Glutamatergic neuron (in vitro differentiated cells): Measurements from ENCODE around the gene DCDC2C. TPM values are rescaled to one million over a fixed set of nuclear protein-coding genes. Genes with fewer than 3 reads are reported as not detected.

Source experiments
- DNase-seq: peaks from one replicate; pipeline ENCODE4 v3.0.0; 2022
- H3K27ac Mint-ChIP-seq: one replicate; pipeline ENCODE4 v1.8.0; 2020; ENCODE audit warnings: mild to moderate bottlenecking, mixed read lengths, inconsistent platforms; ENCODE audit not compliant: unreplicated experiment
- H3K27me3 Mint-ChIP-seq: one replicate; pipeline ENCODE4 v1.8.0; 2020; ENCODE audit warnings: mild to moderate bottlenecking, moderate library complexity, mixed read lengths, inconsistent platforms; ENCODE audit not compliant: unreplicated experiment
- H3K36me3 Mint-ChIP-seq: one replicate; pipeline ENCODE4 v1.8.0; 2020; ENCODE audit warnings: mild to moderate bottlenecking, mixed read lengths, inconsistent platforms; ENCODE audit not compliant: unreplicated experiment
- H3K4me1 Mint-ChIP-seq: one replicate; pipeline ENCODE4 v1.8.0; 2020; ENCODE audit warnings: mild to moderate bottlenecking, low read depth, mixed read lengths, inconsistent platforms; ENCODE audit not compliant: unreplicated experiment
- H3K4me3 Mint-ChIP-seq: one replicate; pipeline ENCODE4 v1.8.0; 2020; ENCODE audit warnings: mild to moderate bottlenecking, mixed read lengths, inconsistent platforms; ENCODE audit not compliant: unreplicated experiment
- H3K9me3 Mint-ChIP-seq: one replicate; pipeline ENCODE4 v1.8.0; 2020; ENCODE audit warnings: mild to moderate bottlenecking, moderate library complexity, mixed read lengths, inconsistent platforms; ENCODE audit not compliant: unreplicated experiment
- total RNA-seq: library from RNA; stranded (reverse); fragmentation: NEBNext Ultra II Directional; extraction: Animal tissue kit (Norgen Biotek cat#: 25700); gene quantifications from one replicate; pipeline ENCODE4 v1.2.1, GENCODE V29; 2021; ENCODE audit not compliant: unreplicated experiment
- TF ChIP-seq, protein P1 (sequence below): fragments of 200-600 bp; sonication (generic); IDR thresholded peaks from one replicate; pipeline ENCODE4 v1.5.0; 2021; ENCODE audit not compliant: partially characterized antibody, unreplicated experiment

DCDC2C gene
- total RNA-seq, 1 donor from 2014 or later = not detected

GRCh38 chr2:3780477-3781402, 77.4 kb downstream of the DCDC2C start:
- Mint-ChIP-seq H3K4me3 (no peak overlapping the region), H3K36me3 (no peaks in the 10 kb centered on the region), H3K27me3 (peaks cover 2% of the 10 kb centered on the region), H3K27ac (no peak overlapping the region), H3K4me1 (no peaks in the 10 kb centered on the region), H3K9me3 (peaks cover 9% of the 10 kb centered on the region)
- TF ChIP-seq, protein P1, sequence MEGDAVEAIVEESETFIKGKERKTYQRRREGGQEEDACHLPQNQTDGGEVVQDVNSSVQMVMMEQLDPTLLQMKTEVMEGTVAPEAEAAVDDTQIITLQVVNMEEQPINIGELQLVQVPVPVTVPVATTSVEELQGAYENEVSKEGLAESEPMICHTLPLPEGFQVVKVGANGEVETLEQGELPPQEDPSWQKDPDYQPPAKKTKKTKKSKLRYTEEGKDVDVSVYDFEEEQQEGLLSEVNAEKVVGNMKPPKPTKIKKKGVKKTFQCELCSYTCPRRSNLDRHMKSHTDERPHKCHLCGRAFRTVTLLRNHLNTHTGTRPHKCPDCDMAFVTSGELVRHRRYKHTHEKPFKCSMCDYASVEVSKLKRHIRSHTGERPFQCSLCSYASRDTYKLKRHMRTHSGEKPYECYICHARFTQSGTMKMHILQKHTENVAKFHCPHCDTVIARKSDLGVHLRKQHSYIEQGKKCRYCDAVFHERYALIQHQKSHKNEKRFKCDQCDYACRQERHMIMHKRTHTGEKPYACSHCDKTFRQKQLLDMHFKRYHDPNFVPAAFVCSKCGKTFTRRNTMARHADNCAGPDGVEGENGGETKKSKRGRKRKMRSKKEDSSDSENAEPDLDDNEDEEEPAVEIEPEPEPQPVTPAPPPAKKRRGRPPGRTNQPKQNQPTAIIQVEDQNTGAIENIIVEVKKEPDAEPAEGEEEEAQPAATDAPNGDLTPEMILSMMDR = peak; percentile 47
- DNase-seq = peak; percentile 76

DNA sequence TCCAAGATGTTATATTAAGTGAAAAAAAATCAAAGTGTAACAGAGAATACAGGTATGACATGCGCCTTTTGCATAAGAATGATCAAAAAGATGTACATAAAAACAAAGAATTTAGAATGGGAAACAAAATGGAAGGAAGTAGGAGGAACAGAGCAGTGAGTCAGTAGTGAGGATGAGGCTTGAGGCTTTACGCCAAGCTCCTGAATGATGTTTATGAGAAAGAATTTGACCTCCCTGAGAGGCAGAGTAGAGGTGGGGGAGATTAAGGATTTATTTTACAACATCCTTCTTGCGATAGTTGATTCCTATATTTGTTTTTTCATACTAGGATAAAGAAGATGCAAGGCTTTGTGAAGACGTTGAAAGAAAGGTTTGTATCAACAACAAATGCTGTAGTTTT, 81.4 kb downstream of the DCDC2C start:
- Mint-ChIP-seq H3K9me3 (peaks cover 1% of the 10 kb centered on the region), H3K27ac (no peak overlapping the region), H3K4me1 (no peaks in the 10 kb centered on the region), H3K36me3 (no peaks in the 10 kb centered on the region), H3K27me3 (no peaks in the 10 kb centered on the region), H3K4me3 (no peak overlapping the region)
- TF ChIP-seq, protein P1 = no peak
- DNase-seq = no peak

DNA sequence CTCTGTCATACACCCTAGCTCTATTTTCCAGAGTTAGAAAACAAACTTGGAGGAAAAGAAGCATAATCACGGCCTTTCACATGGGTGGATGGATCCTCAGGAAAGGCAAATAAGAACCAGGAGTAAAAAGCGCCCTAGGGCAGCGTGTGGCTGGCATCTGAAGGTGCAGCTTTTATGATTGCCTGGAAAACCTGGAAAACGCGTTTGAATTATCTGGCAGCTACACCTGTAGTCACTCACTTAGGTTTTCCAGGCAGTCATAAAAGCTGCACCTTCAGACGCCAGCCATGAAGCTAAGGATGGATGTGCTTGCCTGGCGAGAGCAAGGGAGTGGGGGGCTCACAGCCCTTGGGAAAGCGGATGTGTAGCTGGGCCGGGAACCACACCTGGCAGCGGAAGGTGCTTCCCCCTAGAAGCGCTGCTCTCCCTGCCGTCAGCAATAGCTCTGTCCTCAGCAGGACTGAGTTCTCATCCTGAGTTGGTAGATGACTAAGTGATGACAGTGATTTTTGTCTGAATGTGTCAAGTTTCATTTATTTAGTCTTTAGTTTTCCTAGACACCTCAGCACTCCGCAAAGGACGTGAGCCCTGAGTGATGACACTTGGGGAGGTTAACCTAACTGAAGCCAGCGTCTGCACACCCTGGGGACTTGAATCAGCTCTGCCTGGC, 82.0 kb downstream of the DCDC2C start:
- H3K36me3 Mint-ChIP-seq = no peaks in the 10 kb centered on the region
- H3K4me1 Mint-ChIP-seq = no peaks in the 10 kb centered on the region
- TF ChIP-seq, protein P1 = no peak
- no peak overlapping the region for H3K4me3 Mint-ChIP-seq
- no peak overlapping the region for H3K27ac Mint-ChIP-seq
- DNase-seq = no peak
- no peaks in the 10 kb centered on the region for H3K27me3 Mint-ChIP-seq
- H3K9me3 Mint-ChIP-seq = peaks cover 1% of the 10 kb centered on the region

GRCh38 chr2:3785890-3786273, 82.5 kb downstream of the DCDC2C start:
- Mint-ChIP-seq H3K27me3 (no peaks in the 10 kb centered on the region), H3K9me3 (no peaks in the 10 kb centered on the region), H3K36me3 (no peaks in the 10 kb centered on the region), H3K27ac (no peak overlapping the region), H3K4me1 (no peaks in the 10 kb centered on the region), H3K4me3 (no peak overlapping the region)
- DNase-seq = no peak
- TF ChIP-seq, protein P1 = no peak

DNA sequence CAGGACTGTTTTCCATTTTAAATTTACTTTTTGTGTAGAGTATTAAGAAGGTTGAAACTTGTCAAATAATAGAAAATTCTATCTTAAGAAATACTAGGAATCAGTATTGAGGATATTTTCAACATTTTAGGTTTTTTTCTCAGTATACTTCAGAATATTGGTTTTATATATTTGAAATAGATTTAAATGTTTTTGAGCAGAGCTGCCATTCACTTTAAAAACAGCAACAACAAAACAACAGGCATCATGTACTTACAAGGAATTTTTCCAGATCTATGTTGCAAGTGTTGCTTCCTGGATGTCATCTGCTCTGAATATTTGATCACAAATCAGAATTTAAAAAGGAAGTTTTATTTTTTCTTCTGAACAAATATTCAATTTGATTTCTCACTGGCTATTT, 84.4 kb downstream of the DCDC2C start:
- Mint-ChIP-seq H3K36me3 (no peaks in the 10 kb centered on the region), H3K4me3 (no peak overlapping the region), H3K4me1 (no peaks in the 10 kb centered on the region), H3K27ac (no peak overlapping the region), H3K9me3 (no peaks in the 10 kb centered on the region), H3K27me3 (peaks cover 2% of the 10 kb centered on the region)
- DNase-seq = no peak
- TF ChIP-seq, protein P1 = no peak
